SK-N-SH (cell line): ENCODE data around the gene ACOT7. TPM values are rescaled to one million over a fixed set of nuclear protein-coding genes. Genes with fewer than 3 reads are reported as not detected.
"Not testable (repeated sequence)": the region's sequence is repeated elsewhere in the genome, so short reads cannot be mapped to it uniquely, and the experiment has no call there.

Experiments used
- CTCF ChIA-PET: fragments of 300-600, 350-600 bp; formaldehyde crosslinking; extraction: SDS; loops from one replicate; lab custom pipeline; 2021; lab: Yijun Ruan, JAX
- POLR2A ChIA-PET: fragments of 350-600 bp; sonication (Branson Sonifier 250); formaldehyde crosslinking; extraction: SDS; loops from one replicate; lab custom pipeline; 2020; ENCODE audit warnings: antibody characterized with exemption, inconsistent platforms; lab: Yijun Ruan, JAX
- DNase-seq: peaks from one replicate; pipeline ENCODE4 v3.0.0; 2012
- H2AFZ ChIP-seq: fragments of 200-600 bp; sonication (generic); 2 replicates; pipeline ENCODE4 v1.8.1; 2016; ENCODE audit warnings: antibody characterized with exemption, mild to moderate bottlenecking, low read depth
- H3F3A ChIP-seq: fragments of 200-600 bp; sonication (generic); replicated peaks from 2 replicates; pipeline ENCODE3; 2016; ENCODE audit warnings: antibody characterized with exemption, mild to moderate bottlenecking; ENCODE audit not compliant: insufficient read depth
- H3K27ac ChIP-seq, 2 experiments: fragments of 200-500 bp in 1 of 2; fragments of 200-600 bp in 1 of 2; sonication (Bioruptor generic) in 1 of 2; sonication (generic), shearing (Covaris generic) in 1 of 2; 2 replicates each; pipeline versions ENCODE4 v1.5.1 to v1.6.1; 2014 to 2016; ENCODE audit warnings: low read depth in 2 of 2, inconsistent platforms in 1 of 2, low read length in 1 of 2, mild to moderate bottlenecking in 1 of 2, mixed read lengths in 1 of 2
- H3K27me3 ChIP-seq: fragments of 200-600 bp; sonication (generic), shearing (Covaris generic); 2 replicates; pipeline ENCODE4 v1.6.1; 2016; ENCODE audit warnings: mixed run types; ENCODE audit not compliant: insufficient read depth
- H3K36me3 ChIP-seq, 2 experiments: fragments of 200-500 bp in 1 of 2; fragments of 200-600 bp in 1 of 2; sonication (Bioruptor generic) in 1 of 2; sonication (generic) in 1 of 2; replicated peaks in 1 of 2; 2 replicates each; pipeline versions ENCODE3 to v1.5.1; 2014 to 2016; ENCODE audit warnings: low read length in 1 of 2, mild to moderate bottlenecking in 1 of 2; ENCODE audit not compliant: insufficient read depth in 2 of 2, control insufficient read depth in 1 of 2
- H3K4me1 ChIP-seq, 2 experiments: fragments of 200-500 bp in 1 of 2; fragments of 200-600 bp in 1 of 2; sonication (Bioruptor generic) in 1 of 2; sonication (generic), shearing (Covaris generic) in 1 of 2; 2 replicates each; pipeline versions ENCODE4 v1.5.1 to v1.6.1; 2014 to 2016; ENCODE audit warnings: low read depth in 1 of 2, low read length in 1 of 2, mixed run types in 1 of 2; ENCODE audit not compliant: insufficient read depth in 2 of 2, control insufficient read depth in 1 of 2
- H3K4me2 ChIP-seq: fragments of 200-600 bp; sonication (generic), shearing (Covaris generic); 2 replicates; pipeline ENCODE4 v1.6.1; 2017; ENCODE audit warnings: mixed run types
- H3K4me3 ChIP-seq, 2 experiments: fragments of 200-500 bp in 1 of 2; fragments of 200-600 bp in 1 of 2; sonication (Bioruptor generic) in 1 of 2; sonication (generic), shearing (Covaris generic) in 1 of 2; 2 replicates each; pipeline versions ENCODE4 v1.5.1 to v1.8.1; 2014 to 2016; ENCODE audit warnings: low read depth in 2 of 2, inconsistent platforms in 1 of 2, low read length in 1 of 2, mild to moderate bottlenecking in 1 of 2, mixed read lengths in 1 of 2, moderate library complexity in 1 of 2
- H3K79me2 ChIP-seq: fragments of 200-600 bp; sonication (generic); 2 replicates; pipeline ENCODE4 v1.8.1; 2017; ENCODE audit warnings: mild to moderate bottlenecking; ENCODE audit not compliant: insufficient read depth
- H3K9ac ChIP-seq: fragments of 200-600 bp; sonication (generic); 2 replicates; pipeline ENCODE4 v1.6.1; 2017; ENCODE audit warnings: mixed run types
- H3K9me2 ChIP-seq: fragments of 200-600 bp; sonication (generic); 2 replicates; pipeline ENCODE4 v1.6.1; 2017; ENCODE audit warnings: mixed run types
- H3K9me3 ChIP-seq: fragments of 200-600 bp; sonication (generic); 2 replicates; pipeline ENCODE4 v1.6.1; 2017; ENCODE audit warnings: mixed run types, mild to moderate bottlenecking, moderate library complexity
- H4K20me1 ChIP-seq: fragments of 200-600 bp; sonication (generic); 2 replicates; pipeline ENCODE4 v1.6.1; 2017; ENCODE audit warnings: mild to moderate bottlenecking, mixed run types; ENCODE audit not compliant: insufficient read depth
- CHD2 ChIP-seq: fragments of 150-350 bp; IDR thresholded peaks from 2 replicates; pipeline ENCODE4 v1.6.1; 2018; ENCODE audit warnings: low read length; ENCODE audit not compliant: partially characterized antibody
- EP300 ChIP-seq, 2 experiments: IDR thresholded peaks; 2 replicates each; pipeline versions ENCODE4 v1.4.0 to v1.6.1; 2012; ENCODE audit warnings: borderline replicate concordance in 1 of 2, low read depth in 1 of 2, low read length in 1 of 2
- FOXJ3 ChIP-seq: sonication (generic); formaldehyde crosslinking; IDR thresholded peaks from 2 replicates; pipeline ENCODE4 v1.5.1; 2020; ENCODE audit warnings: mild to moderate bottlenecking, missing genetic modification reagents
- GABPA ChIP-seq: IDR thresholded peaks from 2 replicates; pipeline ENCODE4 v1.4.0; 2012; ENCODE audit warnings: low read depth, mild to moderate bottlenecking
- MXI1 ChIP-seq: IDR thresholded peaks from 2 replicates; pipeline ENCODE4 v1.6.1; 2012; ENCODE audit warnings: mild to moderate bottlenecking, low read depth, low read length, improper control_type of control experiment
- NFIC ChIP-seq: IDR thresholded peaks from 2 replicates; pipeline ENCODE4 v1.4.0; 2012; ENCODE audit warnings: borderline replicate concordance
- NRF1 ChIP-seq: IDR thresholded peaks from 2 replicates; pipeline ENCODE4 v1.6.1; 2012; ENCODE audit warnings: low read depth, mild to moderate bottlenecking, low read length
- SMC3 ChIP-seq: IDR thresholded peaks from 2 replicates; pipeline ENCODE4 v1.6.1; 2012; ENCODE audit warnings: low read depth, low read length, improper control_type of control experiment
- TCF12 ChIP-seq: IDR thresholded peaks from 2 replicates; pipeline ENCODE4 v1.4.0; 2012
- WGBS: methylation state at CpG from one replicate; pipeline ENCODE4 v1.1.6; 2017; ENCODE audit warnings: low lambda C conversion rate; 5-methylcytosine and 5-hydroxymethylcytosine counted together
- polyA plus RNA-seq, 3 experiments: library from polyadenylated mRNA; depleted of rRNA; stranded (reverse); fragments of >200 nt; gene quantifications; 2 replicates each; pipeline ENCODE4 v1.2.3, GENCODE V29; 2012
- TF ChIP-seq, protein P1 (sequence below): IDR thresholded peaks from 2 replicates; pipeline ENCODE4 v1.6.1; 2012; ENCODE audit warnings: mild to moderate bottlenecking, low read depth, low read length, moderate library complexity
- TF ChIP-seq, protein P2 (sequence below): fragments of 200-600 bp; sonication (generic); IDR thresholded peaks from 2 replicates; pipeline ENCODE4 v1.6.1; 2017; ENCODE audit warnings: antibody characterized with exemption, mild to moderate bottlenecking, moderate library complexity
- TF ChIP-seq, protein P3 (sequence below): IDR thresholded peaks from 2 replicates; pipeline ENCODE4 v1.4.0; 2012; ENCODE audit warnings: low read depth, borderline replicate concordance
- TF ChIP-seq, protein P4 (sequence below): fragments of 150-350 bp; IDR thresholded peaks from 2 replicates; pipeline ENCODE4 v1.6.1; 2017; ENCODE audit warnings: antibody characterized with exemption, low read length, low read depth, borderline replicate concordance

ACOT7 gene
- polyA plus RNA-seq, 1 of the 3 experiments (the other 2 are of a cell fraction), result 289 TPM

GRCh38 chr1:6308449-6308848 lies 85.1 kb downstream of the ACOT7 start:
- ChIA-PET POLR2A (no interaction called here), CTCF (no interaction called here)
- no peak overlapping the region for H2AFZ ChIP-seq
- no peaks in the 10 kb centered on the region for H3K27me3 ChIP-seq
- TF ChIP-seq, protein P1, sequence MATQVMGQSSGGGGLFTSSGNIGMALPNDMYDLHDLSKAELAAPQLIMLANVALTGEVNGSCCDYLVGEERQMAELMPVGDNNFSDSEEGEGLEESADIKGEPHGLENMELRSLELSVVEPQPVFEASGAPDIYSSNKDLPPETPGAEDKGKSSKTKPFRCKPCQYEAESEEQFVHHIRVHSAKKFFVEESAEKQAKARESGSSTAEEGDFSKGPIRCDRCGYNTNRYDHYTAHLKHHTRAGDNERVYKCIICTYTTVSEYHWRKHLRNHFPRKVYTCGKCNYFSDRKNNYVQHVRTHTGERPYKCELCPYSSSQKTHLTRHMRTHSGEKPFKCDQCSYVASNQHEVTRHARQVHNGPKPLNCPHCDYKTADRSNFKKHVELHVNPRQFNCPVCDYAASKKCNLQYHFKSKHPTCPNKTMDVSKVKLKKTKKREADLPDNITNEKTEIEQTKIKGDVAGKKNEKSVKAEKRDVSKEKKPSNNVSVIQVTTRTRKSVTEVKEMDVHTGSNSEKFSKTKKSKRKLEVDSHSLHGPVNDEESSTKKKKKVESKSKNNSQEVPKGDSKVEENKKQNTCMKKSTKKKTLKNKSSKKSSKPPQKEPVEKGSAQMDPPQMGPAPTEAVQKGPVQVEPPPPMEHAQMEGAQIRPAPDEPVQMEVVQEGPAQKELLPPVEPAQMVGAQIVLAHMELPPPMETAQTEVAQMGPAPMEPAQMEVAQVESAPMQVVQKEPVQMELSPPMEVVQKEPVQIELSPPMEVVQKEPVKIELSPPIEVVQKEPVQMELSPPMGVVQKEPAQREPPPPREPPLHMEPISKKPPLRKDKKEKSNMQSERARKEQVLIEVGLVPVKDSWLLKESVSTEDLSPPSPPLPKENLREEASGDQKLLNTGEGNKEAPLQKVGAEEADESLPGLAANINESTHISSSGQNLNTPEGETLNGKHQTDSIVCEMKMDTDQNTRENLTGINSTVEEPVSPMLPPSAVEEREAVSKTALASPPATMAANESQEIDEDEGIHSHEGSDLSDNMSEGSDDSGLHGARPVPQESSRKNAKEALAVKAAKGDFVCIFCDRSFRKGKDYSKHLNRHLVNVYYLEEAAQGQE, result no peak
- TF ChIP-seq FOXJ3 (no peak), MXI1 (no peak), GABPA (no peak), CHD2 (no peak), TCF12 (no peak), NFIC (no peak), EP300 (IDR thresholded peaks at IDR 0.05; ENCODE audit: borderline replicate concordance in 1 of 2, low read depth in 1 of 2, low read length in 1 of 2) (no peak), NRF1 (no peak), SMC3 (no peak)
- TF ChIP-seq, protein P2, sequence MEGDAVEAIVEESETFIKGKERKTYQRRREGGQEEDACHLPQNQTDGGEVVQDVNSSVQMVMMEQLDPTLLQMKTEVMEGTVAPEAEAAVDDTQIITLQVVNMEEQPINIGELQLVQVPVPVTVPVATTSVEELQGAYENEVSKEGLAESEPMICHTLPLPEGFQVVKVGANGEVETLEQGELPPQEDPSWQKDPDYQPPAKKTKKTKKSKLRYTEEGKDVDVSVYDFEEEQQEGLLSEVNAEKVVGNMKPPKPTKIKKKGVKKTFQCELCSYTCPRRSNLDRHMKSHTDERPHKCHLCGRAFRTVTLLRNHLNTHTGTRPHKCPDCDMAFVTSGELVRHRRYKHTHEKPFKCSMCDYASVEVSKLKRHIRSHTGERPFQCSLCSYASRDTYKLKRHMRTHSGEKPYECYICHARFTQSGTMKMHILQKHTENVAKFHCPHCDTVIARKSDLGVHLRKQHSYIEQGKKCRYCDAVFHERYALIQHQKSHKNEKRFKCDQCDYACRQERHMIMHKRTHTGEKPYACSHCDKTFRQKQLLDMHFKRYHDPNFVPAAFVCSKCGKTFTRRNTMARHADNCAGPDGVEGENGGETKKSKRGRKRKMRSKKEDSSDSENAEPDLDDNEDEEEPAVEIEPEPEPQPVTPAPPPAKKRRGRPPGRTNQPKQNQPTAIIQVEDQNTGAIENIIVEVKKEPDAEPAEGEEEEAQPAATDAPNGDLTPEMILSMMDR, result no peak
- TF ChIP-seq, protein P3, sequence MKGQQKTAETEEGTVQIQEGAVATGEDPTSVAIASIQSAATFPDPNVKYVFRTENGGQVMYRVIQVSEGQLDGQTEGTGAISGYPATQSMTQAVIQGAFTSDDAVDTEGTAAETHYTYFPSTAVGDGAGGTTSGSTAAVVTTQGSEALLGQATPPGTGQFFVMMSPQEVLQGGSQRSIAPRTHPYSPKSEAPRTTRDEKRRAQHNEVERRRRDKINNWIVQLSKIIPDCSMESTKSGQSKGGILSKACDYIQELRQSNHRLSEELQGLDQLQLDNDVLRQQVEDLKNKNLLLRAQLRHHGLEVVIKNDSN, result no peak
- TF ChIP-seq, protein P4, sequence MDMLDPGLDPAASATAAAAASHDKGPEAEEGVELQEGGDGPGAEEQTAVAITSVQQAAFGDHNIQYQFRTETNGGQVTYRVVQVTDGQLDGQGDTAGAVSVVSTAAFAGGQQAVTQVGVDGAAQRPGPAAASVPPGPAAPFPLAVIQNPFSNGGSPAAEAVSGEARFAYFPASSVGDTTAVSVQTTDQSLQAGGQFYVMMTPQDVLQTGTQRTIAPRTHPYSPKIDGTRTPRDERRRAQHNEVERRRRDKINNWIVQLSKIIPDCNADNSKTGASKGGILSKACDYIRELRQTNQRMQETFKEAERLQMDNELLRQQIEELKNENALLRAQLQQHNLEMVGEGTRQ, result no peak
- peaks cover 0 to 9% of the 10 kb centered on the region in 2 experiments; a peak in 1 of 4 replicates for H3K4me1 ChIP-seq
- no peaks in the 10 kb centered on the region for H3F3A ChIP-seq
- 89% methylated on average over 12 of the region's 13 CpGs for WGBS
- DNase-seq, result no peak
- no peaks in the 10 kb centered on the region for H3K9me2 ChIP-seq
- no peak overlapping the region for H3K4me3 ChIP-seq
- no peaks in the 10 kb centered on the region for H3K79me2 ChIP-seq
- no peak overlapping the region for H3K9ac ChIP-seq
- H3K9me3 ChIP-seq, result no peaks in the 10 kb centered on the region
- no peak overlapping the region for H3K27ac ChIP-seq
- no peak overlapping the region for H3K4me2 ChIP-seq
- peaks cover 0 to 6% of the 10 kb centered on the region in 2 experiments for H3K36me3 ChIP-seq
- no peaks in the 10 kb centered on the region for H4K20me1 ChIP-seq

DNA sequence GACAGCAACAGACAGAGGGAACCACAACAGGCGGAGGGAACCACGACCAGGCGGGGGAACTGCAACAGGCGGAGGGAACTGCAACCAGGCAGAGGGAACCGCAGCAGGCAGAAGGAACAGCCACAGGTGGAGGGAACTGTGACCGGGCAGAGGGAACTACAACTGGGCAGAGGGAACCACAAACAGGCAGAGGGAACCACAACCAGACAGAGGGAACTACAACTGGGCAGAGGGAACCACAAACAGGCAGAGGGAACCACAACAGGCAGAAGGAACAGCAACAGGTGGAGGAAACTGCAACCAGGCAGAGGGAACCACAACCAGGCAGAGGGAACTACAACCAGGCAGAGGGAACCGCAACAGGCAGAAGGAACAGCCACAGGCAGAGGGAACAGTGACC lies 85.9 kb downstream of the ACOT7 start:
- H3K9ac ChIP-seq, POLR2A ChIA-PET, H3K4me1 ChIP-seq, H3K36me3 ChIP-seq, H3K4me2 ChIP-seq, H3K27me3 ChIP-seq, CTCF ChIA-PET, H2AFZ ChIP-seq, H3K9me2 ChIP-seq, H3K9me3 ChIP-seq, H3F3A ChIP-seq, H3K27ac ChIP-seq, H3K4me3 ChIP-seq, H4K20me1 ChIP-seq, DNase-seq, H3K79me2 ChIP-seq: not testable (repeated sequence)
- 97% methylated on average over 7 of the region's 7 CpGs for WGBS
